GM13976 (cell line): ENCODE measurements around the gene TARDBP.
A peak's percentile ranks its signal among the peaks of the same experiment; 100 is the strongest.

ENCODE experiments used
- DNase-seq: peaks from one replicate; pipeline ENCODE4 v3.0.0; 2012; ENCODE audit warnings: low spot score
- CTCF ChIP-seq: IDR thresholded peaks from 2 replicates; pipeline ENCODE4 v1.5.1; 2012; ENCODE audit warnings: borderline replicate concordance, mild to moderate bottlenecking; ENCODE audit not compliant: insufficient read depth; ENCODE audit errors: extremely low read depth, missing control alignments, control extremely low read depth
- in situ Hi-C: fragments of 300-500 bp; cut with MboI; formaldehyde crosslinking; loops from one replicate; pipeline ENCODE4 v1.12.0; 2022; ENCODE audit warnings: low sequenced_read_pairs, mixed read lengths, inconsistent platforms; ENCODE audit not compliant: unreplicated experiment

TARDBP gene

GRCh38 chr1:11041048-11041447 is 28.6 kb downstream of the TARDBP start:
- no peak for TF ChIP-seq CTCF
- DNase-seq = no peak
- in situ Hi-C loops = no loop called here

- in situ Hi-C loops = no loop called here
- no peak for DNase-seq
- TF ChIP-seq CTCF = no peak
These were observed 29.6 kb downstream of the TARDBP start for GRCh38 chr1:11042065-11042464.

- in situ Hi-C loops = no loop called here
- DNase-seq = peak; percentile 21
- TF ChIP-seq CTCF = no peak
These were observed 30.8 kb downstream of the TARDBP start for GRCh38 chr1:11042995-11043874.

- TF ChIP-seq CTCF = no peak
- DNase-seq = peak; percentile 22
- in situ Hi-C loops = no loop called here
These were observed 31.8 kb downstream of the TARDBP start for GRCh38 chr1:11044086-11044848.

- no peak for TF ChIP-seq CTCF
- in situ Hi-C loops = no loop called here
- DNase-seq = peak; percentile 23
These were observed 32.5 kb downstream of the TARDBP start for GRCh38 chr1:11044849-11045427.

- in situ Hi-C loops = no loop called here
- DNase-seq = peak; percentile 25
These were observed 33.2 kb downstream of the TARDBP start for GRCh38 chr1:11045428-11046269.

More at GRCh38 chr1:11045428-11046269, 33.2 kb downstream of the TARDBP start:
- no peak for TF ChIP-seq CTCF
